Pancreas (tissue), 10 donors: ENCODE data around the gene FAM174C. TPM values are rescaled to one million over a fixed set of nuclear protein-coding genes. Genes with fewer than 3 reads are reported as not detected.
A peak's percentile ranks its signal among the peaks of the same experiment; 100 is the strongest.

Source experiments
- ATAC-seq, 4 donors: fragments of 200-7000 bp; cut with Tn5 transposase; one replicate each; pipeline versions ENCODE4 v1.8.0 to v1.9.1; 2020; ENCODE audit warnings: mild to moderate bottlenecking in 4 of 4, moderate library complexity in 4 of 4
- DNase-seq, 6 donors: peaks; one replicate each; pipeline ENCODE4 v3.0.0-alpha.2; 2020
- FAIRE-seq: peaks from 2 replicates; lab custom pipeline; 2012; peaks lifted over from hg19 to GRCh38; lab: Jason Lieb, UNC
- H3K27ac ChIP-seq, 4 donors: fragments of 200-600 bp; sonication (generic); 1 replicate in 3 of 4; 2 replicates in 1 of 4; pipeline versions ENCODE4 v1.5.0 to v1.8.0; 2020
- H3K27me3 ChIP-seq, 4 donors: fragments of 200-600 bp; one replicate each; pipeline ENCODE4 v1.8.0; 2021
- H3K36me3 ChIP-seq, 3 donors: fragments of 200-600 bp; sonication (generic) in 1 of 3; one replicate each; pipeline versions ENCODE4 v1.5.0 to v1.8.0; 2020 to 2021
- H3K4me1 ChIP-seq, 3 donors: fragments of 200-600 bp; one replicate each; pipeline ENCODE4 v1.8.0; 2021
- H3K4me3 ChIP-seq, 4 donors: fragments of 200-600 bp; sonication (generic) in 2 of 4; one replicate each; pipeline versions ENCODE4 v1.5.0 to v1.8.0; 2020 to 2021
- H3K9me3 ChIP-seq, 4 donors: fragments of 200-600 bp; one replicate each; pipeline ENCODE4 v1.8.0; 2021
- WGBS, 2 donors: extraction: QIAGEN DNeasy Blood & Tissue Kit; methylation state at CpG; one replicate each; pipeline ENCODE4 v1.1.7; 2013; 5-methylcytosine and 5-hydroxymethylcytosine counted together
- intact Hi-C, 3 donors: fragments of 100-400 bp; cut with DNase I; formaldehyde crosslinking; loops; one replicate each; pipeline versions ENCODE4 v1.11.1 to v1.14.2; 2022
- polyA plus RNA-seq, 2 donors: library from polyadenylated mRNA; stranded (reverse); fragments of 200-250 nt; gene quantifications; one replicate each; pipeline ENCODE4 v1.2.3, GENCODE V29; 2013
- total RNA-seq, 6 donors: library from RNA; stranded (reverse); fragmentation: NEBNext Ultra II Directional in 4 of 6; extraction: Animal tissue kit (Norgen Biotek cat#: 25700) in 4 of 6; gene quantifications; one replicate each; pipeline versions ENCODE4 v1.2.1 to v1.2.4, GENCODE V29; 2021 to 2023
- TF ChIP-seq, protein P1 (sequence below), 4 donors: fragments of 200-600 bp; sonication (generic) in 3 of 4; IDR thresholded peaks; one replicate each; pipeline versions ENCODE4 v1.5.0 to v1.8.0; 2021; ENCODE audit warnings: antibody characterized with exemption in 4 of 4
- donor health status: healthy with polysubstance abuse.
- donor health status: DM: no; HTN: no; CAD: no; lungs with moderate emphysema.
- donor health status: DM: no; HTN: no; CAD: no.
- donor health status: control.
- donor health status: control.
- donor health status: Bipolar disorder and iron deficiency.
- donor health status: DM: yes; HTN: yes; CAD: no.
- donor health status: DM: no; HTN: no; CAD: no.
- donor health status: DM: no; HTN: no; CAD: no.
- donor health status: DM: yes; HTN: yes; CAD: no.

Gene FAM174C
- total and polyA plus RNA-seq, 8 donors, result 16.1 to 83.4 (median 25.4) TPM

DNA sequence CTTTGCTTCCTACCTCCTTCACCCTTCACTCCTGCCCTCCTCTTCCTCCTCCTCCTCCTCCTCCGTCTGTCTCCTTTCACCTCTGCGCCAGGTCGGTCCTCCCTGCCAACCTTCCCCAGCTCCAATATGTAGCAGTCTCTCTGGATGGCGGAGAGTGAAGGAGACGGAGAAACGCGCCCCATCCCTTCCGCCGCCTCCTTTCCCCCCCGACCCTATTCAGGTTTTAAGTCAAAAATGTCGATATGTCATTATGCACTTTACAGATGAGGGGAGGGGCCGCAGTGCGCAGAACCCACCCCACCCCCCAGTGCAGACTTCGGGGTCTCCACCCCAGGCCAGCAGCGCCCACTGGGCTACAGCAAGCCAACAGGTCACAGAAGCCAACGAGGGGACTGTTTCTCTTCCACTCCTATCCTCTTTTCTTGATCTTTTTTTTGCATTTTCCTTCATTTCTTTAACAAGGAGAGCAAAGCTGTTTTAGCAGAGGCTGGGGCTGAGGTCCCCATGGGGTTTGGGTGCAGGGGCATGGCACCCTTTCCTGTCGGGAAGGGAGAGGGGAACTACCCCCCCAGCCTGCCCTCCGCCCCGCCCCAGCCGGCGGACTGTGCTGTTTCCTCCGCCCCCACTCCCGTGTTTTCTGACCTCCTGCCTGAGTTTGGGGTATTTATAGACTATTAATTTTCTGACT lies 17.7 kb upstream of the FAM174C start:
- WGBS, 2 donors, result 71 to 73% methylated on average over 22 to 23 of the region's 23 CpGs

DNA sequence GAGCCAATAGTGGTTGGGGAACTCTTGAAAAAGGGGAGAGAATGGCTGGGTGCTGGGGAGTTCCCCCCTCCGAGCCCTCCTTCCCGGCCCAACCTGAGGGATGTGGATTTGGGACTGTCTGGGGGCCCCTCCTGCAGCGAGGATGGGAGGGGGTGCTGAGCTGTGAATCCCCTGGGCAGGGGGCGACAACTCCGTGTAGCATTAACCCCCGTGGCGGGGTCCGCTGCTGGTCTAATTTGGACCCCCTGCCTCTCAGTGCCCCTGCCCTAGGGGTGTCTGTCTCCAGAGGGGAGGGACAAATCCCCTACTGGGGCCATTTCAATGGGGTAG lies 17.2 kb upstream of the FAM174C start:
- DNase-seq (no peak), ATAC-seq (no peak), FAIRE-seq (no peak)
- TF ChIP-seq, protein P1, sequence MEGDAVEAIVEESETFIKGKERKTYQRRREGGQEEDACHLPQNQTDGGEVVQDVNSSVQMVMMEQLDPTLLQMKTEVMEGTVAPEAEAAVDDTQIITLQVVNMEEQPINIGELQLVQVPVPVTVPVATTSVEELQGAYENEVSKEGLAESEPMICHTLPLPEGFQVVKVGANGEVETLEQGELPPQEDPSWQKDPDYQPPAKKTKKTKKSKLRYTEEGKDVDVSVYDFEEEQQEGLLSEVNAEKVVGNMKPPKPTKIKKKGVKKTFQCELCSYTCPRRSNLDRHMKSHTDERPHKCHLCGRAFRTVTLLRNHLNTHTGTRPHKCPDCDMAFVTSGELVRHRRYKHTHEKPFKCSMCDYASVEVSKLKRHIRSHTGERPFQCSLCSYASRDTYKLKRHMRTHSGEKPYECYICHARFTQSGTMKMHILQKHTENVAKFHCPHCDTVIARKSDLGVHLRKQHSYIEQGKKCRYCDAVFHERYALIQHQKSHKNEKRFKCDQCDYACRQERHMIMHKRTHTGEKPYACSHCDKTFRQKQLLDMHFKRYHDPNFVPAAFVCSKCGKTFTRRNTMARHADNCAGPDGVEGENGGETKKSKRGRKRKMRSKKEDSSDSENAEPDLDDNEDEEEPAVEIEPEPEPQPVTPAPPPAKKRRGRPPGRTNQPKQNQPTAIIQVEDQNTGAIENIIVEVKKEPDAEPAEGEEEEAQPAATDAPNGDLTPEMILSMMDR (IDR thresholded peaks at IDR 0.05), result no peak
- Histone ChIP-seq H3K36me3 (peaks cover 8 to 40% (median 34%) of the 10 kb centered on the region in 3 donors), H3K27me3 (no peaks in the 10 kb centered on the region), H3K4me3 (no peak overlapping the region), H3K4me1 (peaks cover 22 to 81% (median 41%) of the 10 kb centered on the region in 3 donors), H3K27ac (peak overlapping the region in 3 of 4 donors; percentile 30 to 96 (median 38)), H3K9me3 (no peaks in the 10 kb centered on the region)
- intact Hi-C loops, result no loop called here
- WGBS, 2 donors, result 77 to 89% methylated on average over 8 of the region's 8 CpGs

More for the DNA sequence above, 17.7 kb upstream of the FAM174C start:
- no peak for FAIRE-seq
- Histone ChIP-seq H3K36me3 (peaks cover 8 to 40% (median 34%) of the 10 kb centered on the region in 3 donors), H3K9me3 (no peaks in the 10 kb centered on the region), H3K27ac (peak overlapping the region in 3 of 4 donors; percentile 30 to 96 (median 38)), H3K4me3 (no peak overlapping the region), H3K27me3 (no peaks in the 10 kb centered on the region), H3K4me1 (peaks cover 18 to 76% (median 38%) of the 10 kb centered on the region in 3 donors)
- intact Hi-C loops, result no loop called here
- no peak for DNase-seq
- TF ChIP-seq, protein P1 (IDR thresholded peaks at IDR 0.05), result no peak
- ATAC-seq, result no peak

DNA sequence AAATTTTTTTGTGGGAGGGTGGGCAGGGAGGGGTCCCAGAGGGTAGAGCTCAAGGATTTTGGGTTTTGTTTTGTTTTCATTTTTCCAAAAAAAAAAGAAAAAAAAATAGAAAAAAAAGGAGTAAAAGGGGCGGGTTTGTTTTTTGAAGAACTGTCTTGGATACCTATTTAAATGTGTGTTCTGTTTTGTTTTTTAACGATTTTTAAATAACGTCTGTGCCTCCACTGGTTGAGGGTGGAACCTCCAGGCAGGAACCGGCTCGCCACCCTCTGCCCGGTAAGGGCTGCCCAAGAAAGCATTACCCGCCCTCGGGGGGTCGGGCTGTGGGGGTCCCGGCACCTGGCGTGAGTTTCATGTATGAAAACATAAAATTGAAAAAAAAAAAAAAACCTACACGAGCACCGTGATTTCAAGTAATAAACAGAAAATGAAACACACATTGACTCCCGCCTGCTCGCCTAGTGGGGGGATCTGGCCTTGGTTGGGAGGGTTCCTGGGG lies 16.6 kb upstream of the FAM174C start:
- H3K9me3 ChIP-seq, result no peaks in the 10 kb centered on the region
- ATAC-seq (no peak), DNase-seq (no peak), FAIRE-seq (no peak)
- H3K27me3 ChIP-seq, result no peaks in the 10 kb centered on the region
- 35 to 48% methylated on average over 15 of the region's 15 CpGs for WGBS, 2 donors
- peaks cover 8 to 40% (median 33%) of the 10 kb centered on the region in 3 donors for H3K36me3 ChIP-seq
- TF ChIP-seq, protein P1 (IDR thresholded peaks at IDR 0.05), result no peak
- peaks cover 17 to 80% (median 37%) of the 10 kb centered on the region in 3 donors for H3K4me1 ChIP-seq
- H3K4me3 ChIP-seq, result peak overlapping the region in 1 of 4 donors; percentile 14
- intact Hi-C loops, result no loop called here
- H3K27ac ChIP-seq, result peak overlapping the region; percentile 95 to 98 (median 97)

DNA sequence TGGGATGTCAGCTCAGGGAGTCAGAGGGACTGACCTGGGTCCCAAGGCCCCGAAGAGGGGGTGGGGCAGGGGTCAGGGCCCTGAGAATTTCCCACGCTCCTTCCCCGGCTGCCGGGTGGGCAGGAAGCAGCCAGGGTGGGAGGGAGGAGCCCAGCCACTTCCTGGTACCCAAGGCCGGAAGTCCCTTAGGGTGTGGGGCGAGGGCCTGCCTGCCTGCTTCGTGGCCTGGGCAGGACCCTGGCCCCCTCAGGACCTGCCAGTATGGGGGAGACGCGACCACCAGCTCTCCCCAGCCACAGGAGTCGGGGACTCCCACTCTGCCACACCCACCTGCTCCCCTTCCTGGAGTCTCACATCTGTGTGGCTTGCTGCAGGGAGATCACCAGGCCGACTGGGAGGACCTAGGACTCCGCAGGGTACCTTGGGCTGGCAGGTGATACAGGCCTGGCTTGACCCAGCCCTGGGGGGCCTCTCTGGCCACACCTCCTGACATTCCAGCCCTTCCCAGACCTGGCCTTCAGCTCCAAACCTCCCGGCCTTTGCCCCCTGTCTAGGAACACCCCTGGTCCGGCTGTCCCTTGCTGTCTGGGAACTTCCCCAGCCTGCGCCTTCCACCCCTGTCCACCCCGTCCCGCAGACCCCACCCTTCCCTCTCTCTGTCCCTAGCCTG lies 16.0 kb upstream of the FAM174C start:
- WGBS, 2 donors, result 17 to 23% methylated on average over 15 to 17 of the region's 17 CpGs
- ATAC-seq (peak in 3 of 4 donors; percentile 3 to 13 (median 3)), DNase-seq (peak in 4 of 6 donors; percentile 71 to 75 (median 72)), FAIRE-seq (no peak)
- intact Hi-C loops, result no loop called here
- Histone ChIP-seq H3K36me3 (peaks cover 8 to 34% (median 27%) of the 10 kb centered on the region in 3 donors), H3K4me1 (peaks cover 13 to 74% (median 31%) of the 10 kb centered on the region in 3 donors), H3K27ac (peak overlapping the region; percentile 95 to 98 (median 97)), H3K9me3 (no peaks in the 10 kb centered on the region), H3K27me3 (no peaks in the 10 kb centered on the region), H3K4me3 (peak overlapping the region in 1 of 4 donors; percentile 14)
- TF ChIP-seq, protein P1 (IDR thresholded peaks at IDR 0.05), result no peak
